ENCODE results near the gene PSMD11. TPM values are rescaled to one million over a fixed set of nuclear protein-coding genes. Genes with fewer than 3 reads are reported as not detected.

PSMD11 gene
- total RNA-seq, 1 donor from 2014 or later = 85.0 TPM

DNA sequence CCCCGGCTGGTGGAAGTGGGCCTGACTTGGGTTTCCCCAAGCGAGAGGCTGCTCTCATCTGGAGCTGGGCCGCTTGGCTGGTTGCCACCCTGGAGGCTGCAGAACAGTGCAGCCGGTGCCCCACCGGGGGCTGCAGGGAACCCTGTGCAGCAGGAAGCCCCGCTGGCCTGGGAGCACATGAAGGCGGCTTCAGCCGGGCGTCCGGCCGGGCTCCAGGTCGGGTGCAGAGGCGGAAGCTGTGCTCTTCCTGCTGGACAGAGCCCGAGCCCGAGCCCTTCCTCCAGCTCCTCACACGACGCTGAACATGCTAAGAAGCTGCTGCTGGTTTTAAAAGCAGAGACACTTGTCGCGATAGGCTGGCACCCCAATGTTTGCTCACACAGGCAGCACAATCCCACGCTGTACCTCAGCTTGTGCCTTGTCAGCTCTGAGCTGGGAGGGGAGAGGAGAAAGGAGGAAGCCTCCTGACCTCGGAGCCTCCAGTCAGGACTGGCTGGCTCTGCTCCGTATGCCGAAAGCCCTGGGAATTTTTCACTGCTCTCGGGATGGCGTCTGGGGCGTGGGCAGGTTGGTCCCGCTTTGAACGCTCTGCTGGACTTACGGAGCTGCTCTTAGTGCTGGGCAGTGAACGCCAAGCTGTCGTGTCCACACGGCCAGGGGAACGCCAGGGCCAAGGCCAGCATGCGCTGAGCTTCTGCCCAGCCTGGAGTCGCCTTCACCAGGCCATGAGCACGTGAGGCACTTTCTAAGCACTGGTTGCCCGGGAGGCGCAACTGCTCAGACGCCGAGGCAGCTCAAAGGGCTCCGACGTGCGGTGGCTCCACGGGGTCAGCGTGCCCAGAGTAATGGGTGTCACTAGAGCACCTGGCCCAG lies 51.3 kb downstream of the PSMD11 start:
- DNase-seq (ENCODE audit: extremely low spot score, unreplicated experiment) = no peak
- Mint-ChIP-seq H3K36me3 (ENCODE audit: unreplicated experiment) (no peaks in the 10 kb centered on the region), H3K4me3 (ENCODE audit: unreplicated experiment) (no peak overlapping the region), H3K4me1 (ENCODE audit: unreplicated experiment) (peaks cover 11% of the 10 kb centered on the region), H3K9me3 (ENCODE audit: unreplicated experiment) (no peaks in the 10 kb centered on the region), H3K27me3 (ENCODE audit: unreplicated experiment) (no peaks in the 10 kb centered on the region), H3K27ac (ENCODE audit: unreplicated experiment) (no peak overlapping the region)
- TF ChIP-seq, protein P1, sequence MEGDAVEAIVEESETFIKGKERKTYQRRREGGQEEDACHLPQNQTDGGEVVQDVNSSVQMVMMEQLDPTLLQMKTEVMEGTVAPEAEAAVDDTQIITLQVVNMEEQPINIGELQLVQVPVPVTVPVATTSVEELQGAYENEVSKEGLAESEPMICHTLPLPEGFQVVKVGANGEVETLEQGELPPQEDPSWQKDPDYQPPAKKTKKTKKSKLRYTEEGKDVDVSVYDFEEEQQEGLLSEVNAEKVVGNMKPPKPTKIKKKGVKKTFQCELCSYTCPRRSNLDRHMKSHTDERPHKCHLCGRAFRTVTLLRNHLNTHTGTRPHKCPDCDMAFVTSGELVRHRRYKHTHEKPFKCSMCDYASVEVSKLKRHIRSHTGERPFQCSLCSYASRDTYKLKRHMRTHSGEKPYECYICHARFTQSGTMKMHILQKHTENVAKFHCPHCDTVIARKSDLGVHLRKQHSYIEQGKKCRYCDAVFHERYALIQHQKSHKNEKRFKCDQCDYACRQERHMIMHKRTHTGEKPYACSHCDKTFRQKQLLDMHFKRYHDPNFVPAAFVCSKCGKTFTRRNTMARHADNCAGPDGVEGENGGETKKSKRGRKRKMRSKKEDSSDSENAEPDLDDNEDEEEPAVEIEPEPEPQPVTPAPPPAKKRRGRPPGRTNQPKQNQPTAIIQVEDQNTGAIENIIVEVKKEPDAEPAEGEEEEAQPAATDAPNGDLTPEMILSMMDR (IDR thresholded peaks at IDR 0.05) = no peak

DNA sequence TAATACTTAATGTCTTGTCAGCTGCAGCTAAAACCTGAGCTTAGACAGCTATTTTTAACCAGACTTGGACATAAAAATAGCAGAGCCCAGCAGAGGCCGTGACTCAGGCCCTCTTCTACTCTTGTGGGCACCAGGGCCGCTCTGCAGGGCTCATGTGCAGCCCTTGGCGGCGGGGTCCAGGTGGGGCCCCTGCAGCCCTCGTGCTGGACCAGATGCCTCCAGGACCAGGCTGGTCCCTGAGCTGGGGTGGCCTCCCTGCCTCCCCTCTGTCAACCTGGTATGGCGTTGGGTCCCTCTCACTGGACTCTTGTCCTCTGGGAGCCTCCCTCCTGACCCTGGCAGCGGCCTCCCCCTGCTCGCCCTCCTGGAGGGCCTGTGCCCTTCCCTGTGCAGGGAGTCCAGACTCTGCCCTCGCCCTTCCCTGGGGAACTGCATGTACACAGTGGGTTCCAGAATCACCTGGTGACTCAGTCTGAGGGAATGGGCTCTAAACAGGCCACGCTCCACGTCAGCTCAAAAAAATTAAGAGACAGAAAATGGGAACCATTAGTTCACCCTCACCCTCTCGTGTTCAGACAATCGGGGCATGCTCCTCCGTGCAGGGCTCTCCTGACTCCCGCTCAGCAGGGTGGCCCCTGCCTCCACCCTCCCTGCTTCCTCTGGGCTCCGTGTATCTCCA lies 52.2 kb downstream of the PSMD11 start:
- TF ChIP-seq, protein P1 (IDR thresholded peaks at IDR 0.05) = no peak
- DNase-seq (ENCODE audit: extremely low spot score, unreplicated experiment) = no peak
- no peaks in the 10 kb centered on the region for H3K9me3 Mint-ChIP-seq (ENCODE audit: unreplicated experiment)
- no peaks in the 10 kb centered on the region for H3K36me3 Mint-ChIP-seq (ENCODE audit: unreplicated experiment)
- no peak overlapping the region for H3K27ac Mint-ChIP-seq (ENCODE audit: unreplicated experiment)
- peaks cover 11% of the 10 kb centered on the region for H3K4me1 Mint-ChIP-seq (ENCODE audit: unreplicated experiment)
- no peak overlapping the region for H3K4me3 Mint-ChIP-seq (ENCODE audit: unreplicated experiment)
- H3K27me3 Mint-ChIP-seq (ENCODE audit: unreplicated experiment) = no peaks in the 10 kb centered on the region

DNA sequence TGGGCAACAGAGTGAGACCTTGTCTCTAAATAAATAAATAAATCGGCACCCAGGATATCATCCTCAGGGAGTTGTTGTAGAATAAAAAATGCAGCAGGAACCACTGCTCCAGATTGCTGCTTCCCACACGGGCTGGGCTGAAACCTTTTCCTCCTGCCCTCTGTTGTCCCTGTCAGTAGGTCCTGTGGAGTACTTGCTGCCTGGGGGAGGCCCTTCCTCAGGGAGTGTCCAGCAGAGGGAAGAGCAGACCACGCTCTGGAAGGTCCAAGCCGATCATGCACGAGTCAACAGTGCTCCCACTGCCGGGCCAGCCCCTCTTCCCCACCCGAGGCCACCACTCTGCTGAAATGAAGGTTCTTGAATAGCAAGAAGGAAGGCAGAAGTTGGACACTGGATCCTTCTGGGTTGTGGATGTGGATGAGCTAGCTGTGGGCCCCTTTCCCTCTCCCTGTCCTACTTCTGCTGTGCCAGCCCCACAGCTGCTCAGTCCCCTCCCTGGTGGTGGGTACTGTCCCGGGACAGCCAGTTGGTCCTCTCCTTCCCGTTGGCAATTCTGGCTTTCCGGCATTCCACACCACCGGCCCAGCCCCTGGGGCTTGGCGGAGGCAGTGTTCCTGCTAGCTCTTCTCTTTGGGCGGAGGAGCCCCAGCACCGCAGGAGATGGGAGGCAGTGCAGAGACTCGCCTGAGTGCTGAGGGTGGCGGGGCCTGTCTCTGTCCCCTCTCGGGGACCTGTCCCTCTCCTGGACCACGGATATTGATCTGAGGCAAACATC lies 53.3 kb downstream of the PSMD11 start:
- no peak overlapping the region for H3K27ac Mint-ChIP-seq (ENCODE audit: unreplicated experiment)
- TF ChIP-seq, protein P1 (IDR thresholded peaks at IDR 0.05) = no peak
- no peak overlapping the region for H3K4me3 Mint-ChIP-seq (ENCODE audit: unreplicated experiment)
- DNase-seq (ENCODE audit: extremely low spot score, unreplicated experiment) = no peak
- peaks cover 3% of the 10 kb centered on the region for H3K9me3 Mint-ChIP-seq (ENCODE audit: unreplicated experiment)
- H3K4me1 Mint-ChIP-seq (ENCODE audit: unreplicated experiment) = peaks cover 11% of the 10 kb centered on the region
- no peaks in the 10 kb centered on the region for H3K36me3 Mint-ChIP-seq (ENCODE audit: unreplicated experiment)
- H3K27me3 Mint-ChIP-seq (ENCODE audit: unreplicated experiment) = no peaks in the 10 kb centered on the region

DNA sequence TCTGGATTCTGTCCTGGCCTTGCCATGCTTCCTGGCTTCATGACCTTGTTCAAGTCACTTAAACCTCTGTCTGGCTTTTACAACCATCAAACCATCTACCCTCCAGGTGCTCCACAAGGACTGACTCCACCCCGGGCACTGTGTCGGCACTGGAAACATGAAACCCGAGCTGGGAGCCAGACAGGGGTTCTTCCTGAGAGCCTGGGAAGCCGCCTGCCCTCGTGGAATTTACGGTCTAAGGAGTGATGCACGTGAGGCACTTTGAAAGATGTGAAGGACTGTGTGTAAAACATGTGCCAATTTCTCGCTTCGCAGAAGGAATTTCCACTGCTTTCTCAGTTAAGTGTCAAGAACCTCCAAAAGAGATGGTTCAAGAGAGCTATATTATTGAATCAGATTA lies 54.1 kb downstream of the PSMD11 start:
- no peak for DNase-seq (ENCODE audit: extremely low spot score, unreplicated experiment)
- TF ChIP-seq, protein P1 (IDR thresholded peaks at IDR 0.05) = no peak
- no peak overlapping the region for H3K4me3 Mint-ChIP-seq (ENCODE audit: unreplicated experiment)
- no peaks in the 10 kb centered on the region for H3K27me3 Mint-ChIP-seq (ENCODE audit: unreplicated experiment)
- H3K36me3 Mint-ChIP-seq (ENCODE audit: unreplicated experiment) = no peaks in the 10 kb centered on the region
- H3K9me3 Mint-ChIP-seq (ENCODE audit: unreplicated experiment) = peaks cover 3% of the 10 kb centered on the region
- no peak overlapping the region for H3K27ac Mint-ChIP-seq (ENCODE audit: unreplicated experiment)
- H3K4me1 Mint-ChIP-seq (ENCODE audit: unreplicated experiment) = peaks cover 11% of the 10 kb centered on the region
